ENCODE measurements around the gene PTPN6. TPM values are rescaled to one million over a fixed set of nuclear protein-coding genes. Genes with fewer than 3 reads are reported as not detected.

The PTPN6 gene
- total and polyA plus RNA-seq, 10 of the 15 experiments (the other 5 are each of a cell fraction or from before 2014, with no cell fraction given) = 229 to 457 (median 370) TPM

GRCh38 chr12:6943722-6944380 is 7.3 kb upstream of the PTPN6 start, which contains the start of the genes C12orf57 and RNU7-1 (continued):
- TF ChIP-seq SIX5 (IDR thresholded peaks at IDR 0.05; ENCODE audit: low read depth, low read length, severe bottlenecking) = peak; percentile 26
- TF ChIP-seq, protein P1, sequence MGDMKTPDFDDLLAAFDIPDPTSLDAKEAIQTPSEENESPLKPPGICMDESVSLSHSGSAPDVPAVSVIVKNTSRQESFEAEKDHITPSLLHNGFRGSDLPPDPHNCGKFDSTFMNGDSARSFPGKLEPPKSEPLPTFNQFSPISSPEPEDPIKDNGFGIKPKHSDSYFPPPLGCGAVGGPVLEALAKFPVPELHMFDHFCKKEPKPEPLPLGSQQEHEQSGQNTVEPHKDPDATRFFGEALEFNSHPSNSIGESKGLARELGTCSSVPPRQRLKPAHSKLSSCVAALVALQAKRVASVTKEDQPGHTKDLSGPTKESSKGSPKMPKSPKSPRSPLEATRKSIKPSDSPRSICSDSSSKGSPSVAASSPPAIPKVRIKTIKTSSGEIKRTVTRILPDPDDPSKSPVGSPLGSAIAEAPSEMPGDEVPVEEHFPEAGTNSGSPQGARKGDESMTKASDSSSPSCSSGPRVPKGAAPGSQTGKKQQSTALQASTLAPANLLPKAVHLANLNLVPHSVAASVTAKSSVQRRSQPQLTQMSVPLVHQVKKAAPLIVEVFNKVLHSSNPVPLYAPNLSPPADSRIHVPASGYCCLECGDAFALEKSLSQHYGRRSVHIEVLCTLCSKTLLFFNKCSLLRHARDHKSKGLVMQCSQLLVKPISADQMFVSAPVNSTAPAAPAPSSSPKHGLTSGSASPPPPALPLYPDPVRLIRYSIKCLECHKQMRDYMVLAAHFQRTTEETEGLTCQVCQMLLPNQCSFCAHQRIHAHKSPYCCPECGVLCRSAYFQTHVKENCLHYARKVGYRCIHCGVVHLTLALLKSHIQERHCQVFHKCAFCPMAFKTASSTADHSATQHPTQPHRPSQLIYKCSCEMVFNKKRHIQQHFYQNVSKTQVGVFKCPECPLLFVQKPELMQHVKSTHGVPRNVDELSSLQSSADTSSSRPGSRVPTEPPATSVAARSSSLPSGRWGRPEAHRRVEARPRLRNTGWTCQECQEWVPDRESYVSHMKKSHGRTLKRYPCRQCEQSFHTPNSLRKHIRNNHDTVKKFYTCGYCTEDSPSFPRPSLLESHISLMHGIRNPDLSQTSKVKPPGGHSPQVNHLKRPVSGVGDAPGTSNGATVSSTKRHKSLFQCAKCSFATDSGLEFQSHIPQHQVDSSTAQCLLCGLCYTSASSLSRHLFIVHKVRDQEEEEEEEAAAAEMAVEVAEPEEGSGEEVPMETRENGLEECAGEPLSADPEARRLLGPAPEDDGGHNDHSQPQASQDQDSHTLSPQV (IDR thresholded peaks at IDR 0.05) = 0 out of 2 replicates have a peak, but pooled peaks have one; percentile 61
- TF ChIP-seq EP300 (IDR thresholded peaks at IDR 0.05; ENCODE audit: borderline replicate concordance in 1 of 2, control insufficient read depth in 1 of 2, low read depth in 2 of 2, low read length in 2 of 2) = peak; percentile 48 to 67; a peak in 3 of 4 replicates
- peak; percentile 88 for TF ChIP-seq YY1 (IDR thresholded peaks at IDR 0.05; ENCODE audit: low read depth, low read length)
- TF ChIP-seq PBX3 (IDR thresholded peaks at IDR 0.05; ENCODE audit: insufficient replicate concordance, low read depth, low read length) = peak; percentile 75
- TF ChIP-seq, protein P2, sequence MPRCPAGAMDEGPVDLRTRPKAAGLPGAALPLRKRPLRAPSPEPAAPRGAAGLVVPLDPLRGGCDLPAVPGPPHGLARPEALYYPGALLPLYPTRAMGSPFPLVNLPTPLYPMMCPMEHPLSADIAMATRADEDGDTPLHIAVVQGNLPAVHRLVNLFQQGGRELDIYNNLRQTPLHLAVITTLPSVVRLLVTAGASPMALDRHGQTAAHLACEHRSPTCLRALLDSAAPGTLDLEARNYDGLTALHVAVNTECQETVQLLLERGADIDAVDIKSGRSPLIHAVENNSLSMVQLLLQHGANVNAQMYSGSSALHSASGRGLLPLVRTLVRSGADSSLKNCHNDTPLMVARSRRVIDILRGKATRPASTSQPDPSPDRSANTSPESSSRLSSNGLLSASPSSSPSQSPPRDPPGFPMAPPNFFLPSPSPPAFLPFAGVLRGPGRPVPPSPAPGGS (IDR thresholded peaks at IDR 0.05; ENCODE audit: borderline replicate concordance, insufficient read depth, low read depth, low read length, poor library complexity, severe bottlenecking) = peak; percentile 91
- TF ChIP-seq IRF5 (IDR thresholded peaks at IDR 0.05; ENCODE audit: borderline replicate concordance) = no peak
- TF ChIP-seq NFYA (IDR thresholded peaks at IDR 0.05; ENCODE audit: borderline replicate concordance, low read depth, low read length) = no peak
- peak; percentile 45 for TF ChIP-seq E2F8 (IDR thresholded peaks at IDR 0.05; ENCODE audit: low read depth, partially characterized antibody)
- TF ChIP-seq, protein P3, sequence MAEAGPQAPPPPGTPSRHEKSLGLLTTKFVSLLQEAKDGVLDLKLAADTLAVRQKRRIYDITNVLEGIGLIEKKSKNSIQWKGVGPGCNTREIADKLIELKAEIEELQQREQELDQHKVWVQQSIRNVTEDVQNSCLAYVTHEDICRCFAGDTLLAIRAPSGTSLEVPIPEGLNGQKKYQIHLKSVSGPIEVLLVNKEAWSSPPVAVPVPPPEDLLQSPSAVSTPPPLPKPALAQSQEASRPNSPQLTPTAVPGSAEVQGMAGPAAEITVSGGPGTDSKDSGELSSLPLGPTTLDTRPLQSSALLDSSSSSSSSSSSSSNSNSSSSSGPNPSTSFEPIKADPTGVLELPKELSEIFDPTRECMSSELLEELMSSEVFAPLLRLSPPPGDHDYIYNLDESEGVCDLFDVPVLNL (IDR thresholded peaks at IDR 0.05; ENCODE audit: low read depth, low read length) = no peak
- peak; percentile 73; the same call in 1 of the 2 replicates for TF ChIP-seq ESRRA (IDR thresholded peaks at IDR 0.05; ENCODE audit: low read length)
- TF ChIP-seq TCF3 (IDR thresholded peaks at IDR 0.05; ENCODE audit: borderline replicate concordance, insufficient read depth, low read depth, low read length) = peak; percentile 88; the same call in 1 of the 2 replicates
- no peak for TF ChIP-seq MTA3 (IDR thresholded peaks at IDR 0.05; ENCODE audit: borderline replicate concordance, low read length)
- TF ChIP-seq EED (IDR thresholded peaks at IDR 0.05; ENCODE audit: low read depth) = no peak
- no peak for TF ChIP-seq FOXM1 (IDR thresholded peaks at IDR 0.05; ENCODE audit: low read depth, low read length)

Data from GM12878 (cell line).